Neural crest cell (in vitro differentiated cells): ENCODE measurements around the gene MAGI2. TPM values are rescaled to one million over a fixed set of nuclear protein-coding genes. Genes with fewer than 3 reads are reported as not detected.

Experiments
- DNase-seq: peaks from one replicate; pipeline ENCODE4 v3.0.0; 2021; ENCODE audit warnings: low read depth, mixed read lengths, low spot score
- H3K27ac Mint-ChIP-seq: one replicate; pipeline ENCODE4 v1.8.0; 2021; ENCODE audit warnings: mild to moderate bottlenecking, mixed read lengths; ENCODE audit not compliant: unreplicated experiment
- H3K27me3 Mint-ChIP-seq: 2 replicates; pipeline ENCODE4 v1.8.0; 2021; ENCODE audit warnings: low read depth, mild to moderate bottlenecking, mixed read lengths
- H3K36me3 Mint-ChIP-seq: 2 replicates; pipeline ENCODE4 v1.8.0; 2021; ENCODE audit warnings: low read depth, mild to moderate bottlenecking, mixed read lengths
- H3K4me1 Mint-ChIP-seq: 2 replicates; pipeline ENCODE4 v1.8.0; 2021; ENCODE audit warnings: mixed read lengths
- H3K4me3 Mint-ChIP-seq: one replicate; pipeline ENCODE4 v1.8.0; 2021; ENCODE audit warnings: mild to moderate bottlenecking, mixed read lengths
- H3K9me3 Mint-ChIP-seq: 2 replicates; pipeline ENCODE4 v1.8.0; 2021; ENCODE audit warnings: mixed read lengths
- long read RNA-seq: library from polyadenylated mRNA; unstranded; transcript quantifications from one replicate; pipeline ENCODE4 v2.0.0, GENCODE V29; 2020
- total RNA-seq: library from RNA; stranded (reverse); gene quantifications from 2 replicates; pipeline ENCODE4 v1.2.1, GENCODE V29; 2021
- TF ChIP-seq, protein P1 (sequence below): fragments of 200-600 bp; sonication (generic); conservative IDR thresholded peaks from 2 replicates; pipeline ENCODE4 v1.5.0; 2021; ENCODE audit warnings: antibody characterized with exemption, mild to moderate bottlenecking

Gene MAGI2
- 10.0 and 10.1 TPM in 2 replicates for total RNA-seq
- long read RNA-seq, partial matches to known transcripts: 0 of 3 reads
- long read RNA-seq, other reads (novel, unspliced or antisense): 3 of 3 reads

DNA sequence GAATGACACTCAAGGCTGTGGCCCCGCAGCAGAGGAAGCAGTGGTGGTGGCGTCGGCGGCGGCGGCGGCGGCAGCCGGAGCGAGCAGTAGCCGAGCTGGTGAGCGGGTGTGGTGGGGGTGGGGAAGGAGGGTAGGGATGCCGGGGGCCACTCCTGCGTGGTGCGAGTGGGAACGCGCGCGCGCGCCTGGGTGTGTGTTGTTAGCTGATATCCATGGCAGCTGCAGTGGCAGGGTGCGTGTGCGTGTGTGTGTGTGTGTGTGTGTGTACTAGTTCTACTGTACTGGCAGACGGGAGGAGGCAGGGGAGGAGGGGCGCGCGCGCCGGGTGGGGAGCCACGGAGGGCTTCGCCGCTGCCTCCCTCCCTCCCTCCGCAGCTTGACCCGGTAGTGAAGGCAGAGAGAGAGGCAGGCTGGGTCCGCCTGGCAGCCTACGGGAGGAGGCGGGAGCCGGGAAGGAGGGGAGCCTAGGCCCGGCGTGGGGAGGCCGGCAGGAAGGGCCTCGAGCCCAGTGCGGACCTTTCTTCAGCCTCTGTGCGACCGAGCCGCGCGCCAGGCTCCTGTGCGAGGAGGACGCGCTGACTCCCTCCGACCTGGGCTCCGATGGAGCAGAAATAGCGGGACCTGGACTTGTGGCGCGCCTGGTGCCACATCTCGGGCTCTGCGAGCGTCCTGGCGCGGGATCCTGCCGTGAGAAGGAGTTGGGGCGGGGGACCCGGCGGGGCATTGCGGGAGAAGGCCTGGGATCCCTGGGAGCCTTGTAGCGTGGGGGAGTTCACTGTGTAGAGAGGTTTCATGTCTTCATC, at the start of gene MAGI2:
Gene MAGI2, minus strand, starts transcription at position 110 of the 803 bp plus-strand sequence. CDS start 347 bp downstream, outside the sequence.
- TF ChIP-seq, protein P1, sequence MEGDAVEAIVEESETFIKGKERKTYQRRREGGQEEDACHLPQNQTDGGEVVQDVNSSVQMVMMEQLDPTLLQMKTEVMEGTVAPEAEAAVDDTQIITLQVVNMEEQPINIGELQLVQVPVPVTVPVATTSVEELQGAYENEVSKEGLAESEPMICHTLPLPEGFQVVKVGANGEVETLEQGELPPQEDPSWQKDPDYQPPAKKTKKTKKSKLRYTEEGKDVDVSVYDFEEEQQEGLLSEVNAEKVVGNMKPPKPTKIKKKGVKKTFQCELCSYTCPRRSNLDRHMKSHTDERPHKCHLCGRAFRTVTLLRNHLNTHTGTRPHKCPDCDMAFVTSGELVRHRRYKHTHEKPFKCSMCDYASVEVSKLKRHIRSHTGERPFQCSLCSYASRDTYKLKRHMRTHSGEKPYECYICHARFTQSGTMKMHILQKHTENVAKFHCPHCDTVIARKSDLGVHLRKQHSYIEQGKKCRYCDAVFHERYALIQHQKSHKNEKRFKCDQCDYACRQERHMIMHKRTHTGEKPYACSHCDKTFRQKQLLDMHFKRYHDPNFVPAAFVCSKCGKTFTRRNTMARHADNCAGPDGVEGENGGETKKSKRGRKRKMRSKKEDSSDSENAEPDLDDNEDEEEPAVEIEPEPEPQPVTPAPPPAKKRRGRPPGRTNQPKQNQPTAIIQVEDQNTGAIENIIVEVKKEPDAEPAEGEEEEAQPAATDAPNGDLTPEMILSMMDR: no peak
- peaks cover 3% of the 10 kb centered on the region for H3K27me3 Mint-ChIP-seq
- H3K4me1 Mint-ChIP-seq: peaks cover 37% of the 10 kb centered on the region
- peak within 1 kb of the TSS; percentile 94 for H3K4me3 Mint-ChIP-seq
- H3K36me3 Mint-ChIP-seq: no peaks in the 10 kb centered on the region
- DNase-seq: peak; percentile 73
- peak within 1 kb of the TSS; percentile 94 for H3K27ac Mint-ChIP-seq
- H3K9me3 Mint-ChIP-seq: no peaks in the 10 kb centered on the region

DNA sequence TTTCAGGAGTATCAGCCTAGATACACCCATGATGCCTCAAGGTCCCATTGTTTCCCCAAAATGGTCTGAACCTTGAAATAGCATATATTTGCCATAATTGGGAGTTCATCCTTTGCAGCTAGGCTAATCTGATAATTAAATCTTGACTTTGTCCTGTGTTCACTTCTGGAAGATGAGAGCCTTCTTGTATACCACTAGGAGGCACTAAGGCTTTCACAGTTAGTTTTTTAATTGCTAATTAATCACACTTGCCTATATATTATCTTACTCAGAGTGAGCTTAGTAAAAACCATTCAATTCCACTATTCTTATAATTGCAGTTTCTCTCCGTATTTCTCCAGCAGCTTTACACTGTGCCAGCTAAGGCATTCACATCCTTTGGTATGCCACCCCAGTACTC, 48.7 kb upstream of the MAGI2 start:
- Mint-ChIP-seq H3K4me1 (peaks cover 7% of the 10 kb centered on the region), H3K27me3 (no peaks in the 10 kb centered on the region), H3K36me3 (no peaks in the 10 kb centered on the region), H3K9me3 (no peaks in the 10 kb centered on the region), H3K4me3 (no peak overlapping the region), H3K27ac (no peak overlapping the region)
- TF ChIP-seq, protein P1: peak; percentile 24
- no peak for DNase-seq

DNA sequence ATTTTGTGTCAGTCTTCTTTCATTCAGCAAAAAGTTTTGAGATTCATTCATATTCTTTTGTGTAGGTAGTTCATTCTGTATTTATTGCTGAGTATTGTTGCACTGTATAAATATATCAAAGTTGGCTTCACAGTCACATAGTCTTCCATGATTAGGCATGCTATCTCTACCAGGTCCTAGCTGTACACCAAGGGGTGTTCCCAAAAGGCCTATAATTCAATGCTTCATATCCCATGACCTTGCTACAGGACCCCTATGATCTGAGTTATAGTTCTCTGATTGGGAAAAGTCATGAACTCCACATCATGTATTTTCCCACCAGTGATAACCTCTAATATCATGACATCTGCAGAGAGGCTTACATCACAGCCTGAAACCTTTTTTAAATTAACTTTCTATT, 47.3 kb upstream of the MAGI2 start:
- Mint-ChIP-seq H3K27ac (no peak overlapping the region), H3K4me3 (no peak overlapping the region), H3K27me3 (no peaks in the 10 kb centered on the region), H3K4me1 (peaks cover 7% of the 10 kb centered on the region), H3K36me3 (no peaks in the 10 kb centered on the region), H3K9me3 (peaks cover 2% of the 10 kb centered on the region)
- TF ChIP-seq, protein P1: no peak
- no peak for DNase-seq

DNA sequence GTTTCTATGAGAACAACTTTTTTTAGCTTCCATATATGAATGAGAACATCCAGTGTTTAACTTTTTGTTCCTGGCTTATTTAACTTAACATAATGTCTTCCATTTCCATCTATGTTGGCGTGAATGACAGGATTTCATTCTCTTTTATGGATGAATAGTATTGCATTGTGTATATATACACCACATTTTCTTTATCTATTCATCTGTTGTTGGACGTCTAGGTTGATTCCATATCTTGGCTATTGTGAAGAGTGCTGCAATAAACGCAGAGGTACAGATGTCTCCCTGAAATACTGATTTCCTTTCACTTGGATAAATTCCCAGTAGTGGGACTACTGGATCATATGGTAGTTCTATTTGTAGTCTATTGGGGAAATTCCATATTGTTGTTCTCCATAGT, 44.3 kb upstream of the MAGI2 start:
- Mint-ChIP-seq H3K36me3 (no peaks in the 10 kb centered on the region), H3K4me3 (no peak overlapping the region), H3K4me1 (no peaks in the 10 kb centered on the region), H3K9me3 (peaks cover 2% of the 10 kb centered on the region), H3K27me3 (no peaks in the 10 kb centered on the region), H3K27ac (no peak overlapping the region)
- no peak for DNase-seq
- TF ChIP-seq, protein P1: no peak

DNA sequence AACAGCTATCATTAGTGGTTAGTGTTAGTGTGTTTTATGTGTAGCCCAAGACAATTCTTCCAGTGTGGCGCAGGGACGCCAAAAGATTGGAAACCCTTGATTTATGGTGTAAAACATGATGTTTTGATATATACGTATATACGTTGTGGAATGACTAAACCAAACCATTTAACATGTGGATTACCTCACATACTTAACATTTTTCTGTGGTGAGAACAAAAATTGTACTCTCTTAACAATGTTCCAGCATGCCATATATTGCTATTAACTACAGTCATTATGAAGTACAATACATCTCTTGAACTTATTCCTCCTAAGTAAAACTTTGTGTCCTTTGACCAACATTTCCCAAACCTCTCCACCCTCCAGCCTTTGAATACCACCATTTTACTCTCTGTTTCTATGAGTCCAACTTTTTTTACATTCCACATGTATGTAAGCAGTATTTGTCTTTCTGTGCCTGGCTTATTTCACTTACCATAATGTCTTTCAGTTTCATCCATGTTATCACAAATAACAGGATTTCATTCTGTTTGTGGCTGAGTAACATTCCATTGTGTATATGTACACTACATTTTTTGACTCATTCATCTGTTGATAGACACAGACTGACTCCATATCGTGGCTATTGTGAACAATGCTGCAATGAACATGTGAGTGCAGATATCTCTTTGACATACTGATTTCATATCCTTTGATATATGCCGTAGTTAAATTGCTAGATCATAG, 42.2 kb upstream of the MAGI2 start:
- H3K27ac Mint-ChIP-seq: peak overlapping the region; percentile 14

More for the DNA sequence above, 42.2 kb upstream of the MAGI2 start:
- TF ChIP-seq, protein P1: no peak
- Mint-ChIP-seq H3K36me3 (no peaks in the 10 kb centered on the region), H3K27me3 (no peaks in the 10 kb centered on the region), H3K4me1 (no peaks in the 10 kb centered on the region), H3K9me3 (peaks cover 2% of the 10 kb centered on the region), H3K4me3 (no peak overlapping the region)
- no peak for DNase-seq
